K562 (cell line): ENCODE measurements around the gene CCDC178. TPM values are rescaled to one million over a fixed set of nuclear protein-coding genes. Genes with fewer than 3 reads are reported as not detected.

Experiments
- ATAC-seq: fragments of 200-7000 bp; cut with Tn5 transposase; 3 replicates; pipeline ENCODE4 v1.9.1; 2020; ENCODE audit warnings: moderate library complexity
- BruUV-seq: library from RNA; stranded (reverse); fragments of 400-500 nt; replicated peaks from 2 replicates; lab custom pipeline; 2021; lab: Mats Ljungman, UMichigan
- CTCF ChIA-PET: fragments of 300-600 bp; formaldehyde crosslinking; extraction: SDS; loops from one replicate; lab custom pipeline; 2021; ENCODE audit warnings: low intra/inter-chr PET ratio; lab: Yijun Ruan, JAX
- POLR2A ChIA-PET: fragments of 300-600, 350-650 bp; sonication (Branson Sonifier 250); formaldehyde crosslinking; extraction: SDS; loops from one replicate; lab custom pipeline; 2021; ENCODE audit warnings: antibody characterized with exemption, inconsistent platforms; lab: Yijun Ruan, JAX
- DNase-seq, 4 experiments: peaks; one replicate each; pipeline versions ENCODE4 v3.0.0 to v3.0.0-alpha.2; 2011 to 2018; ENCODE audit warnings: low spot score in 3 of 4, mixed read lengths in 3 of 4; ENCODE audit errors: extremely low read depth in 1 of 4
- FAIRE-seq: peaks from 2 replicates; lab custom pipeline; 2011; peaks lifted over from hg19 to GRCh38; lab: Jason Lieb, UNC
- H2AFZ ChIP-seq: 2 replicates; pipeline ENCODE4 v1.6.0; 2011; ENCODE audit warnings: low read depth, low read length, control low read depth, inconsistent platforms
- H3K27ac ChIP-seq: fragments of 200-600 bp; 3 replicates; pipeline ENCODE4 v1.8.0; 2011; ENCODE audit warnings: low read depth, mild to moderate bottlenecking, control low read depth, inconsistent platforms, low read length, moderate library complexity, mixed read lengths; ENCODE audit errors: extremely low read depth
- H3K27me3 ChIP-seq, 2 experiments: fragments of 300-600 bp in 1 of 2; 2 replicates in 1 of 2; 3 replicates in 1 of 2; pipeline versions ENCODE4 v1.6.0 to v1.8.0; 2011; ENCODE audit warnings: inconsistent platforms in 2 of 2, low read length in 2 of 2, mild to moderate bottlenecking in 1 of 2, mixed read lengths in 1 of 2, moderate library complexity in 1 of 2; ENCODE audit not compliant: control insufficient read depth in 2 of 2, insufficient read depth in 2 of 2
- H3K36me3 ChIP-seq: fragments of 300-600 bp; 3 replicates; pipeline ENCODE4 v1.8.0; 2011; ENCODE audit warnings: mild to moderate bottlenecking, low read length, inconsistent platforms; ENCODE audit not compliant: control insufficient read depth, insufficient read depth
- H3K4me1 ChIP-seq, 2 experiments: fragments of 200-600 bp in 1 of 2; replicated peaks in 1 of 2; 2 replicates in 1 of 2; 3 replicates in 1 of 2; pipeline versions ENCODE4 v1.5.1 to v1.8.0; 2011; ENCODE audit warnings: inconsistent platforms in 2 of 2, low read length in 2 of 2, mild to moderate bottlenecking in 1 of 2, mixed read lengths in 1 of 2, moderate library complexity in 1 of 2; ENCODE audit not compliant: control insufficient read depth in 2 of 2, insufficient read depth in 2 of 2
- H3K4me2 ChIP-seq: 2 replicates; pipeline ENCODE4 v1.6.1; 2011; ENCODE audit warnings: low read length, control low read depth, inconsistent platforms, mixed read lengths; ENCODE audit not compliant: insufficient read depth
- H3K4me3 ChIP-seq: fragments of 200-600 bp; sonication (generic), shearing (Covaris generic); 2 replicates; pipeline ENCODE4 v1.5.1; 2016; ENCODE audit warnings: control low read depth, inconsistent platforms
- H3K79me2 ChIP-seq: fragments of 200-600 bp; 3 replicates; pipeline ENCODE4 v1.8.0; 2011; ENCODE audit warnings: low read length, inconsistent platforms; ENCODE audit not compliant: control insufficient read depth, insufficient read depth
- H3K9ac ChIP-seq, 2 experiments: 2 replicates each; pipeline versions ENCODE4 v1.6.0 to v1.6.1; 2011; ENCODE audit warnings: low read depth in 2 of 2, low read length in 2 of 2, control low read depth in 1 of 2, inconsistent platforms in 1 of 2, mild to moderate bottlenecking in 1 of 2, mixed read lengths in 1 of 2; ENCODE audit not compliant: insufficient read depth in 1 of 2
- H3K9me1 ChIP-seq: one replicate; pipeline ENCODE4 v1.6.0; 2011; ENCODE audit warnings: inconsistent platforms, mild to moderate bottlenecking, low read length, moderate library complexity; ENCODE audit not compliant: control insufficient read depth, insufficient read depth
- H3K9me3 ChIP-seq: replicated peaks from 2 replicates; pipeline ENCODE4 v1.5.1; 2011; ENCODE audit warnings: low read depth, low read length, inconsistent platforms; ENCODE audit not compliant: control insufficient read depth, insufficient read depth
- H4K20me1 ChIP-seq: replicated peaks from 2 replicates; pipeline ENCODE4 v1.6.1; 2011; ENCODE audit warnings: low read length, inconsistent platforms, mixed read lengths; ENCODE audit not compliant: control insufficient read depth, insufficient read depth
- DMBX1 ChIP-seq: fragments of 250-450 bp; sonication (Bioruptor Pico); IDR thresholded peaks from 2 replicates; pipeline ENCODE4 v1.8.0; 2022; ENCODE audit warnings: inconsistent platforms, mild to moderate bottlenecking, moderate library complexity, borderline replicate concordance
- GMEB1 ChIP-seq: fragments of 250-450 bp; sonication (Bioruptor Pico); IDR thresholded peaks from 2 replicates; pipeline ENCODE4 v1.4.0; 2020; ENCODE audit warnings: mild to moderate bottlenecking
- HMGN3 ChIP-seq: IDR thresholded peaks from 2 replicates; pipeline ENCODE4 v1.6.1; 2011; ENCODE audit warnings: borderline replicate concordance, low read depth, mild to moderate bottlenecking, mixed read lengths, low read length; ENCODE audit not compliant: insufficient read length; ENCODE audit errors: extremely low read depth
- POLR3A ChIP-seq: IDR thresholded peaks from 2 replicates; pipeline ENCODE4 v1.6.1; 2011; ENCODE audit warnings: borderline replicate concordance, mild to moderate bottlenecking, moderate library complexity; ENCODE audit not compliant: insufficient read length, insufficient read depth; ENCODE audit errors: extremely low read depth
- RAD51 ChIP-seq: fragments of 450-650 bp; IDR thresholded peaks from 2 replicates; pipeline ENCODE4 v1.7.1; 2016; ENCODE audit warnings: low read depth, mild to moderate bottlenecking, borderline replicate concordance
- RBFOX2 ChIP-seq: fragments of 200-400 bp; formaldehyde crosslinking; IDR thresholded peaks from 2 replicates; pipeline ENCODE4 v1.6.1; 2017; ENCODE audit warnings: low read depth, mild to moderate bottlenecking, low read length, moderate library complexity
- TOE1 ChIP-seq, 2 experiments: fragments of 450-650 bp in 1 of 2; sonication (generic) in 1 of 2; formaldehyde crosslinking in 1 of 2; IDR thresholded peaks; 2 replicates each; pipeline versions ENCODE4 v1.7.1 to v1.8.0; 2016 to 2022; ENCODE audit warnings: borderline replicate concordance in 2 of 2, mild to moderate bottlenecking in 2 of 2, antibody characterized with exemption in 1 of 2, inconsistent platforms in 1 of 2, low read depth in 1 of 2, missing genetic modification reagents in 1 of 2, moderate library complexity in 1 of 2
- ZNF282 ChIP-seq: sonication (generic); formaldehyde crosslinking; IDR thresholded peaks from 2 replicates; pipeline ENCODE4 v1.8.1; 2023; ENCODE audit warnings: missing genetic modification reagents
- ZNF324 ChIP-seq: fragments of 250-450 bp; sonication (Bioruptor Pico); IDR thresholded peaks from 2 replicates; pipeline ENCODE4 v1.4.0; 2020; ENCODE audit warnings: mild to moderate bottlenecking
- ZNF707 ChIP-seq: fragments of 250-450 bp; sonication (Bioruptor Pico); conservative IDR thresholded peaks from 2 replicates; pipeline ENCODE4 v1.8.0; 2022; ENCODE audit warnings: inconsistent platforms, mild to moderate bottlenecking, moderate library complexity
- WGBS: fragments of 100-300 bp; shearing (Covaris generic); methylation state at CpG from one replicate; pipeline ENCODE4 v1.1.6; 2016; ENCODE audit warnings: low coverage, mixed read lengths; ENCODE audit not compliant: insufficient coverage; ENCODE audit errors: missing lambda C conversion rate; 5-methylcytosine and 5-hydroxymethylcytosine counted together
- in situ Hi-C: fragments of 300-500 bp; cut with MboI; formaldehyde crosslinking; loops from 4 replicates; pipeline ENCODE4 v1.15.0; 2018; ENCODE audit warnings: inconsistent platforms, mixed read lengths
- intact Hi-C: fragments of 100-400 bp; cut with micrococcal nuclease; formaldehyde crosslinking; loops from 2 replicates; pipeline ENCODE4 v1.14.2; 2022
- polyA plus RNA-seq, 8 experiments: library from polyadenylated mRNA; depleted of rRNA in 4 of 8; stranded (reverse) in 5 of 8; unstranded in 3 of 8; fragments of >200 nt; fragmentation: Nextera tagmentation in 2 of 8; fragmentation: Illumina TruSeq in 1 of 8; extraction: Ambion mirVana in 2 of 8; extraction: Trizol in 1 of 8; gene quantifications; 2 replicates each; pipeline versions ENCODE4 v1.2.1 to v1.2.3, GENCODE V29; 2011 to 2014; ENCODE audit warnings: inconsistent platforms in 1 of 8, missing spikeins in 1 of 8
- total RNA-seq, 7 experiments: library from RNA; depleted of rRNA in 6 of 7; stranded (reverse); fragments of >200 nt in 6 of 7; fragmentation: Illumina TruSeq in 2 of 7; extraction: Trizol in 2 of 7; gene quantifications; 2 replicates each; pipeline versions ENCODE4 v1.2.1 to v1.2.3, GENCODE V29; 2011 to 2021; ENCODE audit warnings: low replicate concordance in 1 of 7
- TF ChIP-seq, protein P1 (sequence below), 2 experiments: IDR thresholded peaks; 2 replicates each; pipeline ENCODE4 v1.6.1; 2011; ENCODE audit warnings: borderline replicate concordance in 1 of 2, control low read depth in 1 of 2, low read depth in 1 of 2, low read length in 1 of 2, mild to moderate bottlenecking in 1 of 2, mixed read lengths in 1 of 2, moderate library complexity in 1 of 2; ENCODE audit not compliant: insufficient read depth in 1 of 2, insufficient read length in 1 of 2, poor library complexity in 1 of 2, severe bottlenecking in 1 of 2; ENCODE audit errors: extremely low read depth in 1 of 2
- TF ChIP-seq, protein P2 (sequence below): fragments of 450-650 bp; formaldehyde crosslinking; IDR thresholded peaks from 2 replicates; pipeline ENCODE4 v1.4.0; 2020; ENCODE audit warnings: mild to moderate bottlenecking
- TF ChIP-seq, protein P3 (sequence below), 3 experiments: fragments of 200-800 bp in 1 of 3; fragments of 250-450 bp in 1 of 3; fragments of 450-650 bp in 1 of 3; sonication (Bioruptor Pico) in 1 of 3; sonication (Bioruptor generic) in 1 of 3; formaldehyde crosslinking in 1 of 3; IDR thresholded peaks; 2 replicates each; pipeline versions ENCODE4 v1.6.1 to v1.8.0; 2016 to 2022; ENCODE audit warnings: mild to moderate bottlenecking in 2 of 3, missing genetic modification characterization in 2 of 3, missing compliant biosample characterization in 1 of 3, moderate library complexity in 1 of 3

The CCDC178 gene
- total and polyA plus RNA-seq, 9 of the 15 experiments (the other 6 are each of a cell fraction or from before 2014, with no cell fraction given), result 0.12 to 0.47 (median 0.15) TPM; not detected in 6

- no peak for ATAC-seq
- Histone ChIP-seq H3K4me1 (no peaks in the 10 kb centered on the region), H3K4me3 (no peak overlapping the region)
- no peak for TF ChIP-seq RAD51
- TF ChIP-seq, protein P1, sequence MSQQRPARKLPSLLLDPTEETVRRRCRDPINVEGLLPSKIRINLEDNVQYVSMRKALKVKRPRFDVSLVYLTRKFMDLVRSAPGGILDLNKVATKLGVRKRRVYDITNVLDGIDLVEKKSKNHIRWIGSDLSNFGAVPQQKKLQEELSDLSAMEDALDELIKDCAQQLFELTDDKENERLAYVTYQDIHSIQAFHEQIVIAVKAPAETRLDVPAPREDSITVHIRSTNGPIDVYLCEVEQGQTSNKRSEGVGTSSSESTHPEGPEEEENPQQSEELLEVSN (IDR thresholded peaks at IDR 0.05; ENCODE audit: borderline replicate concordance in 1 of 2, extremely low read depth in 1 of 2, insufficient read depth in 1 of 2, insufficient read length in 1 of 2, low read depth in 1 of 2, low read length in 1 of 2, poor library complexity in 1 of 2, severe bottlenecking in 1 of 2), result no peak
- no peak for TF ChIP-seq ZNF282 (CRISPR knock-in tag)
- no peak for TF ChIP-seq ZNF707
- TF ChIP-seq RBFOX2, result no peak
- TF ChIP-seq DMBX1, result no peak
- no peak for TF ChIP-seq TOE1 (IDR thresholded peaks at IDR 0.05; ENCODE audit: borderline replicate concordance)
- TF ChIP-seq TOE1 (CRISPR knock-in tag; IDR thresholded peaks at IDR 0.05; ENCODE audit: borderline replicate concordance, low read depth), result no peak
- TF ChIP-seq, protein P2, sequence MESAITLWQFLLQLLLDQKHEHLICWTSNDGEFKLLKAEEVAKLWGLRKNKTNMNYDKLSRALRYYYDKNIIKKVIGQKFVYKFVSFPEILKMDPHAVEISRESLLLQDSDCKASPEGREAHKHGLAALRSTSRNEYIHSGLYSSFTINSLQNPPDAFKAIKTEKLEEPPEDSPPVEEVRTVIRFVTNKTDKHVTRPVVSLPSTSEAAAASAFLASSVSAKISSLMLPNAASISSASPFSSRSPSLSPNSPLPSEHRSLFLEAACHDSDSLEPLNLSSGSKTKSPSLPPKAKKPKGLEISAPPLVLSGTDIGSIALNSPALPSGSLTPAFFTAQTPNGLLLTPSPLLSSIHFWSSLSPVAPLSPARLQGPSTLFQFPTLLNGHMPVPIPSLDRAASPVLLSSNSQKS, result no peak
- TF ChIP-seq ZNF324 (CRISPR knock-in tag), result no peak
- no peak for TF ChIP-seq POLR3A
- TF ChIP-seq, protein P3, sequence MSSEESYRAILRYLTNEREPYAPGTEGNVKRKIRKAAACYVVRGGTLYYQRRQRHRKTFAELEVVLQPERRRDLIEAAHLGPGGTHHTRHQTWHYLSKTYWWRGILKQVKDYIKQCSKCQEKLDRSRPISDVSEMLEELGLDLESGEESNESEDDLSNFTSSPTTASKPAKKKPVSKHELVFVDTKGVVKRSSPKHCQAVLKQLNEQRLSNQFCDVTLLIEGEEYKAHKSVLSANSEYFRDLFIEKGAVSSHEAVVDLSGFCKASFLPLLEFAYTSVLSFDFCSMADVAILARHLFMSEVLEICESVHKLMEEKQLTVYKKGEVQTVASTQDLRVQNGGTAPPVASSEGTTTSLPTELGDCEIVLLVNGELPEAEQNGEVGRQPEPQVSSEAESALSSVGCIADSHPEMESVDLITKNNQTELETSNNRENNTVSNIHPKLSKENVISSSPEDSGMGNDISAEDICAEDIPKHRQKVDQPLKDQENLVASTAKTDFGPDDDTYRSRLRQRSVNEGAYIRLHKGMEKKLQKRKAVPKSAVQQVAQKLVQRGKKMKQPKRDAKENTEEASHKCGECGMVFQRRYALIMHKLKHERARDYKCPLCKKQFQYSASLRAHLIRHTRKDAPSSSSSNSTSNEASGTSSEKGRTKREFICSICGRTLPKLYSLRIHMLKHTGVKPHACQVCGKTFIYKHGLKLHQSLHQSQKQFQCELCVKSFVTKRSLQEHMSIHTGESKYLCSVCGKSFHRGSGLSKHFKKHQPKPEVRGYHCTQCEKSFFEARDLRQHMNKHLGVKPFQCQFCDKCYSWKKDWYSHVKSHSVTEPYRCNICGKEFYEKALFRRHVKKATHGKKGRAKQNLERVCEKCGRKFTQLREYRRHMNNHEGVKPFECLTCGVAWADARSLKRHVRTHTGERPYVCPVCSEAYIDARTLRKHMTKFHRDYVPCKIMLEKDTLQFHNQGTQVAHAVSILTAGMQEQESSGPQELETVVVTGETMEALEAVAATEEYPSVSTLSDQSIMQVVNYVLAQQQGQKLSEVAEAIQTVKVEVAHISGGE (CRISPR knock-in tag; IDR thresholded peaks at IDR 0.05), result no peak
- TF ChIP-seq HMGN3, result no peak
- TF ChIP-seq GMEB1 (CRISPR knock-in tag), result no peak
- TF ChIP-seq, all 486 proteins: peak for 0
- no peaks in the 10 kb centered on the region for H4K20me1 ChIP-seq
- no peaks in the 10 kb centered on the region for H3K9me3 ChIP-seq
- no peaks in the 10 kb centered on the region for H3K79me2 ChIP-seq
- WGBS, result 0% methylated on average over 1 of the region's 1 CpG
- no peaks in the 10 kb centered on the region for H3K36me3 ChIP-seq
- H3K4me2 ChIP-seq, result no peak overlapping the region
- intact Hi-C loops, result no loop called here
- POLR2A ChIA-PET, result no interaction called here
- no peaks in the 10 kb centered on the region for H3K27me3 ChIP-seq
- H3K9ac ChIP-seq, result no peak overlapping the region
- no peaks in the 10 kb centered on the region for H3K9me1 ChIP-seq
- in situ Hi-C loops, result no loop called here
- no TSS peak for BruUV-seq
- CTCF ChIA-PET, result no interaction called here
- no peak overlapping the region for H2AFZ ChIP-seq
- no peak overlapping the region for H3K27ac ChIP-seq
- DNase-seq, result no peak
- FAIRE-seq, result no peak
These were observed 170.2 kb downstream of the CCDC178 start for GRCh38 chr18:33270297-33270696.
